K562 treated with DMSO at 1 percent for 24 hours (cell line): ENCODE data around the gene JAM3. TPM values are rescaled to one million over a fixed set of nuclear protein-coding genes. Genes with fewer than 3 reads are reported as not detected.

ENCODE experiments used
- total RNA-seq: library from RNA; unstranded; fragments of 300-600 nt; gene quantifications from 2 replicates; pipeline ENCODE4 v1.2.3, GENCODE V29; 2022; ENCODE audit warnings: low read depth; ENCODE audit not compliant: insufficient read depth

The JAM3 gene
- 0.46 and 0.54 TPM in 2 replicates for total RNA-seq

DNA sequence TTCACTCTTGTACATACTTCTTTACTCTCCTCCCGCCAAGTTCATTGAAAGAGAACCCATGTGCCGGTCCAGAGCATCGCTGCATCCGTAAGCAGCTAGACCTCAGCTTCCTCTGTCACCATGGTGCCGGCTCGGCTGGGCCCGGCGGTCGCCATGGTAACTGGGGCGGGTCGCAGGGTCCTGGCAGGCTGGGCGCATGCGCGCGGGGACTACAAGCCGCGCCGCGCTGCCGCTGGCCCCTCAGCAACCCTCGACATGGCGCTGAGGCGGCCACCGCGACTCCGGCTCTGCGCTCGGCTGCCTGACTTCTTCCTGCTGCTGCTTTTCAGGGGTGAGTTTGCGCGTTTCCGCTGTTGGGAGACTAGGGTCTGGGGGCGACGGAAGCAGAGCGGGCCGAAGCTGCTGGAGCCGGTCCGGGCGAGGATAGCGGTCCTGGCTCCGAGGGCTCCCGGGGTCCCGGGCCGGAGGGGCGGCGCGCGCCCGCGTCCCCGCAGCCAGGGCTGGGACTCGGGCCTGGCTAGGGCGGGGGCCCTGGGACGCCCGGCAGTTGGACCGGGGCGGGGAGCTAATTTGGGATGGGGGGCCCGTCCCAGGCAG, at the start of gene JAM3:
JAM3 (plus strand) TSS at position 244 of the 597 bp plus-strand sequence; CDS start at position 256, 12 bp downstream.

Other genes with a start within 250 kb of the JAM3 start
- gene SPATA19, start 223.6 kb upstream of the JAM3 start, total RNA-seq = not detected in 2 replicates
- not detected in 2 replicates for gene IGSF9B, start 112.1 kb upstream of the JAM3 start, total RNA-seq
- 46.3 and 51.7 TPM in 2 replicates for gene NCAPD3, start 154.9 kb downstream of the JAM3 start, total RNA-seq
- 53.0 and 53.4 TPM in 2 replicates for gene VPS26B, start 155.6 kb downstream of the JAM3 start, total RNA-seq
- gene THYN1, start 184.3 kb downstream of the JAM3 start, total RNA-seq = 52.9 and 60.1 TPM in 2 replicates
- gene ACAD8, start 184.5 kb downstream of the JAM3 start, total RNA-seq = 19.6 and 19.9 TPM in 2 replicates
- gene GLB1L3, start 207.3 kb downstream of the JAM3 start, total RNA-seq = 0.24 TPM in 1 of 2 replicates, not detected in the other